SW480 (cell line): ENCODE data around the gene MRPS24.
"Not testable (repeated sequence)": the region's sequence is repeated elsewhere in the genome, so short reads cannot be mapped to it uniquely, and the experiment has no call there.

Source experiments
- DNase-seq: peaks from one replicate; pipeline ENCODE4 v3.0.0-alpha.2; 2016; ENCODE audit warnings: low spot score

MRPS24 gene

DNA sequence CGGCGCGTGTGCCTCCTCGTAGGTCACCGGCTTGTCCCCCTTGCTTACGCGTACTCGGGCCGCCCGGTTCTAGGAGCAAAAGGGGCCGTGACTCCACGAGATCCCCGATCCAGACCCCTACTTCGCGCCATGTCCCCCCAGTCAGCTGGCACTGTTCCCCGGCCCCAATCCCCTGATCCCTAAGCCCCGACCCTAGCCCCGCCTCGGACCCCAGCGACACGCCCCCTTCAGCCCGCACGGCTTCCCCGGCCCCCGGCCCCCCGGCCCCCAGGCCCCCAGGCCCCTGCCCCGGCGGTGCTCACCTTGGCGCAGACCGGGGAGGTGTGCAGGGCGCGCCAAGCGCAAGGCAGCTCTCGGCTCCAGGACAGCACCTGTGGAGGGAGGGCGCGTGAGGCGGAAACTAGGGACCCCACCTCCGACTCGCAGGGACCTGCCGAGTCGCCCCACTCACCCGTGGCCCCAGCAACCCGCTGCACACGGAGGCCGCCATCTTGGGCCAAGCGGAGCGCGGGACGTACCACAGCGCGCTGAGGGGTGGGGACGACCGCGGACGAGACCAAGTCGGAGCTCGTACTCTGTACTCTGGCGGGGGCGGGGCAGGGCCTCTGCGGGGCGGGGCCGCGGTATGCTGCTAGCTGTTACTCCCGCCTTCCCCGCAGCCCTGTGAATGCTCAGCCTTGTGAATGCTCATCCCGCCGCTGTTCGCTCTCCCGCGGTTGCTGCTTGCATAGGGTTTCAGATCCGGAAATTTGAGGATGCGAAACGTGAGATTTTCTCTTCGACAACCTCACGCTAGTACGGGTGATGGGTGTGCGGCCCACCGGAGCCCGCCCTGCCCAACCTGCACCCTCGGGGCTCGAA, at the start of gene MRPS24:
Gene MRPS24 (minus strand): TSS at position 512 of the 861 bp plus-strand sequence. CDS start 22 bp downstream, at position 490.
- DNase-seq: peak; percentile 98

GRCh38 chr7:43915907-43916306, 46.6 kb upstream of the MRPS24 start:
- no peak for DNase-seq

DNA sequence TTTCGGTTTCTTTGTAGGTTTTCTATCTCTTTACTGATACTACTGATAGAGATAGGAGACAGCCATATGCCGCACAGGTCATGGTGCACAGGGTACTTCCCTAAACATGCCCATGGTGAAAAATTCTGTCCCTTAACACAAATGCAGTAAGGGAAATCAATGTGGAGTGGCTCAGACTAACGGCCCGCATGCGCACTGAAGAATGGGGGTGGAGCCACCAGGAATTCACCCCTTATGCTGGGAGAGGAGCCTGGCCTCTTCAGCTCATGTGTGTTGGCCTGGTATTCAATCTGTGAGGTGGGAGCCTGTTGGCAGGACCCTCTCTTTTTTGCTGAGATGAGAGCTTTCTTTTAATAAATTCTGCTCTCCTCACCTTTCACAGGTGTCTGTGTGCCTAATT, 45.5 kb upstream of the MRPS24 start:
- DNase-seq: no peak

DNA sequence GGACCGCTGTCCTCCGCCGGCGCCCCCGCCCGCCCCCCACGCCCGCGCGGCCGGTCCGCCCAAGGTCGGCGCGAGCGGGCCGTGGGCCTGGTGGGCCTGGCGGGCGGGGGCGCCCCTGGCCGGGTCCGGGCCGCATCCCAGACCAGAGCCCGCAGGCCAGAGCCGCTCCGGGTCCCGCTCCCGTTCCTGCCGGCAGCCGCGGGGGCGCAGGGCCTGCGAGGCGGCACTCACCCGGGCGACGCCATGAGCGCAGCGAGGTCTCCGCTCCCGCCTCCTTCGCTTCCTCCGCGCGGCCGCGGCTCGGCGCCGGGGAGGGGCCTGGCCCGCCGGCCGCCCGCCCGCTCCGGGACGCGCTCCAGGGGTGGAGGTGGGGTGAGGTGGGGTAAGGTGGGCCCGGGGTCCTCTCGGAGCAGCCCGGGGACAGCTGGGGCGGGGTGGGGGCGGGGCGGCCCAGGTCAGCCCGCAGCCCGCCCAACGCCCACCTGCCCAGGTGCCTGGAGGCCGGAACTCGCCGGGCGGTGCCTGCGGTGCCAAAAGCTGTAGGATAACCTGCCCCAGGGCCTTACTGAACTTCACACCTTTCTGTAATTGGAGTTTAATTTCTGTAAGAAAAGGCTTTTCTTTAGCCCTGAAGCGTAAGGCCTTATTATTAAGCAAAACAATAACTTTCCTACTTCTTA, 37.2 kb upstream of the MRPS24 start, which contains the start of gene URGCP:
Gene URGCP (minus strand): TSS at position 266 of the 680 bp plus-strand sequence. CDS start 21 bp downstream, at position 245.
- peak; percentile 56 for DNase-seq

DNA sequence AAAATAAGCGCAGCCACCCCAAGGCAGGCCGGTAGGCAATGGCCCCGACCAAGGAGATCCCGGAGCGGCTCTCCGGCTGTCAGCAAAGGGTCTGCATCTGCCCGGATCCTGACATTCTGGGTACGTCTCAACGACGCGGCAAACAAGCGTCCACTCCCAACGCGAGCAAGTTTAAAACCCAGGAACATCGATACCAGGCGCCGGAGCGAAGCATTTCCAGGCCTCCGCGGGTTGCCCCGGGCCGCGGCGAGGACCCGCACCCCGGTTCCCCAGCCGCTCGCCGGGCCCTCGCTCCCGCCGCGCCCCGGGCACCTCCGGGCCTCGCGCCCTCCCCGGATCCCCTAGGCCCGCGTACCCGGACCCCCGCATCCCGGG, 36.6 kb upstream of the MRPS24 start:
- peak; percentile 56 for DNase-seq

DNA sequence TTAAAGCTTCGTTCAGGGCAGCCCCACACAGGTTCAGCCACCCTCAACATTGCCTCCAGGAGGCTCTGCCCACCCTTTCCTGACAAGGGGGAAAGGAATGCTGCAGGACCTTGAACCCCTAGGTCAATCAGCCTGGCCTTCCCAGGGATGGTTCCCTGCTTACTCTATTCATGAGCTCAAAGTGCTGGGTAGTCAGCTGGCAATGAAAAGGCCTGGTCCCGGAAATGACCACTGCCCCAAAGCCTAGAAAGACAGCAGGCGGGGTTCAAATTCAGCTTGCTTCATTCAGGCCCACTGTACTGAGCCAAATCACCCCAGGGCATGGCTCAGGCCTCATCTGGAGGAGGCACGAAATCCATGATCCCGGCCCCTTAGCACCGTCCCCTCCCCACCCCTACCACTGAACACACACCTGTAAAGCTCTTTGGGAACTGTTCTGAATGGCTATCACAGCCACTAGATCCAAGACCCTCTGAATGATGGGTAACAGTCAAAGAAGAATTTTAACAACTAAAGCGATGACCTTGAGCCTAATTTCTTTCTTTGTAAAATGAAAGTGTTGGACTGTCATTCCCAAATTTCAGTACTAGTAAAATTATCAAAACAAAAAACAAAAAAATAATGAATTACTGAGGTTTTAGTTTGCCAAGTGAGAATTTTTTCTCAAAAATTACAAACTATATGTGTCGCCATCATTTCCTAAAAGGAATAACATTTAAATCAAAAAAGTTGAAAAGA, 36.1 kb upstream of the MRPS24 start:
- peak; percentile 86 for DNase-seq

DNA sequence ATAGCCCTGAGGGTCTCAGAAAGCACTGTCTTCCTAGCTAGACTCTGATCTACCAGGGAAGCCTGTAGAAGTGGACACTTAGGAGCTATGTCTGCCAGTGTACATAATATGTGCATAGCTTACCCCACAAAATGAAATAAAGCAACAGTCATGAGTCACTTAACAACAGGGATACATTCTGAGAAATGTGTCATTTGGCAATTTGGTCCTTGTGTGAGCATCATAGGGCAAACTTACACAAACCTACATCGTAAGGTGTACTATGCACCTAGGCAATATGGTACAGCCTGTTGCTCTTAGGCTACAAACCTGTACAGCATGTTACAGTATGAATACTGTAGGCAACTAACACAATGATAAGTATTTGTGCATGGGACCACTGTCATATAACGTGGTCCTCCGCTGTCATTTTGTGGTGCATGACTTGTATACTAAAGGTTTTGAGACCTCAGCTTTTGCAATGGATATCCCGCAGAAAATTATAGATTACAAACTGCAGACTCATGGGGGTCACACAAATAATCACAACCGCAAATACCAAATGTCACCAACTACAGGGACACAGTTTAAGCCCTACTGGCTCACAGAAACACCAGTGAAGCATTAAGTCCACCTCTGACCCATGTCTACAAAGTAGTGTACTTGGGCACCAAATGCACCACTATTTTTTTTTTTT, 35.4 kb upstream of the MRPS24 start:
- peak; percentile 21 for DNase-seq

DNA sequence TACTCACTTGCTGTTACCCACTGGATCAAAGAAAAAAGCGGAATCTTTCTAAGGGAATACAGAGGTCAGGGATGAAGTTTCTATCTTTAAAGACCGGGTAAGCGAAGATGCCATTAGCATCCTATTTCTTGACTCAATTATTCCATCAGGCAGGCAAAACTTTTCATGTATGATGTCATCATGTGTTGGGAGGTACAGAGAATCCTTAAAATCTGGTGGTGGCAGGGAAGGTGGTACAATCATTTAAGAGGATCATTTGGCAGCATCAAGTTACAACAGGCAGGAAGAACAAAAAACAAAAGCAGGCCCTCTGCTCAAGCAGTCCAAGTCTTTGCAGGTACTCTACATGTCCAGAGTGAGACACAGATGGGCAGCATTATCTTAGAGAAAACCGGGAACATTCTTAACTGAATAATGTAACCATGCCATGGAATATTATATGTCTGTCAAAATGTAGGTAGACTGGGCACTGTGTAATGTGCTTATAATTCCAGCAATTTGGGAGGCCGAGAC, 33.3 kb upstream of the MRPS24 start:
- no peak for DNase-seq

DNA sequence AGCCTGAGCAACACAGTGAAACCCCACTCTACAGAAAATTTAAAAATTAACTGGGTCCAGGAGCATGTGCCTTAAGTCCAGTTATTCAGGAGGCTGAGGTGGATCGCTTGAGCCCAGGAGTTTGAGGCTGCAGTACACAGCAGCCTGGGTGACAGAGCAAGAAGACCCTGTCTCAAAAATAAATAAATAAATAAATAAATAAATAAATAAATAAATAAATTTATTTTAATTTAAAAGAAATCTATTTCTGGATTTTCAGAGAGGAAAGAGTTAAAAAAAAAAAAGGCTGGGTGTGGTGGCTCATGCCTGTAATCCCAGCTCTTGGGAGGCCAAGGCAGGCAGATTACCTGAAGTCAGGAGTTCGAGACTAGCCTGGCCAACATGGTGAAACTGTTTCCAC, 29.3 kb upstream of the MRPS24 start:
- DNase-seq: not testable (repeated sequence)

- DNase-seq: no peak
Observed at GRCh38 chr7:43895847-43896415, 26.6 kb upstream of the MRPS24 start.

GRCh38 chr7:43891069-43891955, 22.0 kb upstream of the MRPS24 start:
- DNase-seq: no peak

DNA sequence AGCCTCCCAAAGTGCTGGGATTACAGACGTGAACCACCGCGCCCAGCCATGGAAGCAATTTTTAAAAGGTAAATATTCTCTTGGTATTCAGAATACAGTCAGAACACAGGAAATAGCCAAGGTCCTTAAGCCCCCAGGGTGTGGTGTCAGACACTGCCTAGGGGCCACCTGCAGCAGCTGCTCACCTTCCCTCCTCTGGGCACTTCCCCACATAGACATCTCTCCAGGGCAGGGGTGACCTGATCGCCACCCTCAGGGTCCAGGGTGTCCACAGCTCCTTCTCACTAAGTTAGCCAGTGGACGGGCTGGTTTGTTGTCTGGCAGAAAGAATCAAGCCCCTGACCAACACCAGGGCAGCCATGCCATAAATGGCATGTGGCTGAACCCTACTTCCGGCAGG, 21.2 kb upstream of the MRPS24 start:
- no peak for DNase-seq

DNA sequence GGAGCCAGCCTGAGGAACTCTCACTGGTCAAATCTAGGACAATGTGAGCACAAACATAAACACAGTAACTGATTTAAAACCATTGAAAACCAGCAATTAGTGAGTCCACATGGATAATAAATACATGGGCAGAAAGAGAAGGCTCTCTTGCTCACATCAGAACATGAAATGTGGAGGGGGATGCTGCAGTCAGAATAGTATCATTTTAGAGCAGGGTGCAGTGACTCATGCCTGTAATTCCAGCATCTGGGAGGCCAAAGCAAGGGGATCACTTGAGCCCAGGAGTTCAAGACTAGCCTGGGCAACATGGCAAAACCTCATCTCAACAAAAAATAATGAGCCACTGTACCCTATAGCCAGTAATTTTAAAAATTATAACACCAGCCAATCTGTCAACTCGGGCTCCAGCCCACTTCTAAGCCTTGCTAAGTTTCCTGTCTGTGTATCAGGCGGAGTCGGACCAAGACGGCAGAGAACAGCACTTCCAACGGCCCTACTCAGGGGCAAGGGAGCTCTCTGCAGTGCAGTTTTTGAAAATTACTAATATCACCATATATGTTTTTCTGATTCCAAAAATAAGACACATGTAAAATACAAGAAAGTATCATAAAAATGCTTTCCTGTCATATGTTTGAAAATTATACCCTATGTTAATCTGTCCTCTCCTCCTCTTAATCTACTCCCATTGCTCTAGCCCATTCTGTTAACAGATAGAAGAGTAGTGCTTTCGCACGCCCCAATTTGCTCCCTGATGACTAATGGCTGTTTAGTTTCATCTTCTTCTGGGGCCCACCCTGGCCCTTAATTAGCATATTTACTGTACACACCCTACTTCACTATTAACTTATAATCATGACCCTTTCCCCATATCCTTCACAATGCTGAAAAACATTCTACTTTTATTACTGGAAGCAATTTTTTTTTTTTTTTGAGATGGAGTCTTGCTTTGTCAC, 20.0 kb upstream of the MRPS24 start:
- no peak for DNase-seq

- no peak for DNase-seq
Observed at GRCh38 chr7:43884617-43885016, 15.3 kb upstream of the MRPS24 start.

DNA sequence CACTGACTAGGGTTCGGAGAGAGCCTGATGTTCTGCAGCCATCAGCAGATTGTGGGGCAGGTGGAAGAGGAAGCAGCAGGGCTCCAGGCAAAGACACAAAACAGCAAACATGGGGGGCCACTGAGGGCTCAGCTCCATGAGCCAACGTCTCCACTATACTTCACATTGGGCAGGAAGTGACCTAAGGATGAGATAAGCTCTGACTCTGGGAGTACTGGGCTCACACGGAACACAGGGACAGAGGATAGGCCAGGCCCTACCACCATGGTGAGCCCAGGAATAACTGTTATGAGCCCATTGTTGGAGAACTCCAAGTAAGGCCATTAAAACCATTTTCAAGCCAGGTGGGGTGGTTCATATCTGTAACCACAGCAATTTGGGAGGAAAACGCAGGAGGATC, 14.9 kb upstream of the MRPS24 start:
- no peak for DNase-seq

DNA sequence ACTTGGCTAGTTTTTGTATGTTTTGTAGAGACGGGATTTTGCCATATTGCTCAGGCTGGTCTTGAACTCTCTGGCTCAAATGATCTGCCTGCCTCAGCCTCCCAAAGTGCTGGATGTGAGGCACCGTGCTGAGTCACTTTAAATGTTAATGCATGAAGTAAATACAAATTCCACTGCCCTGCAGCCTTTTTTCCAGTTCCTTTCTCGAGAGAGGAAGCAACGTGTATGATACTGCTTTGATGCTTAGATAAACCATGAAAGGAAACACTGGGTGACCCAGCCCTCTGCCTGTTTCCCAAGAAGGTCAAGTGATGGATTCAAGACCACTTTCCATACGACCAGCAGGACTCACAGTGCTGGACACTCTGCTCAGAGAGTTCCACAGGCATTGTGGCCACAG, 11.3 kb upstream of the MRPS24 start:
- DNase-seq: no peak

- no peak for DNase-seq
Observed at GRCh38 chr7:43879477-43879876, 10.2 kb upstream of the MRPS24 start.

GRCh38 chr7:43878867-43879266, 9.6 kb upstream of the MRPS24 start:
- DNase-seq: no peak
